ENCODE measurements around the gene ISCA1. TPM values are rescaled to one million over a fixed set of nuclear protein-coding genes. Genes with fewer than 3 reads are reported as not detected.

The ISCA1 gene
- total and polyA plus RNA-seq, 10 of the 15 experiments (the other 5 are each of a cell fraction or from before 2014, with no cell fraction given): 8.9 to 36.0 (median 24.2) TPM

DNA sequence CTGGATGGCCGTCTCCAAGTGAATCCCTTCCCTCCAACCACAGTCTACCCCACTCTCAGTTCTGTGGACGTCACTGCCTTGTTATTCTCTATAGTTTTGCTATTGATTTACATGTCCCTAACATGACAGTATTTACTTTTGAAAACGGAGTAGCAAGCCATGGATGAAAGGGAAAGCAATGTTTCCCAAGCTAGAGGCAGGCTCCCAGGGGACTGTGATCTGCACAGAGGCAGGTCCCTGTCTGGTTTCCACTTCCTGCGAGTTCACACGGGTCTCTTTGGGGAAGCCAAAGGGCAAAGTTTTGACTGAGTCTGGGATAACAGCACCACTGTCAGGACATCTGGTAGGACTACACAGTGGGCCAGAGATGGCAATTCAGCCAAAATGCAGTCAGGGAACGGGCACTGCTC lies 35.6 kb downstream of the ISCA1 start (continued):
- TF ChIP-seq STAT3 (IDR thresholded peaks at IDR 0.05; ENCODE audit: low read depth, low read length) (0 out of 2 replicates have a peak, but pooled peaks have one; percentile 49), SMAD5 (IDR thresholded peaks at IDR 0.05; ENCODE audit: low read depth) (no peak), BCL3 (IDR thresholded peaks at IDR 0.05; ENCODE audit: borderline replicate concordance, insufficient read depth, low read depth, low read length, poor library complexity, severe bottlenecking) (peak; percentile 99), YBX1 (IDR thresholded peaks at IDR 0.05) (peak; percentile 84; the same call in 1 of the 2 replicates), ZBTB40 (IDR thresholded peaks at IDR 0.05; ENCODE audit: borderline replicate concordance) (no peak), ZNF217 (IDR thresholded peaks at IDR 0.05) (no peak), NR2C2 (IDR thresholded peaks at IDR 0.05; ENCODE audit: borderline replicate concordance, control insufficient read depth, insufficient read length, low read depth) (no peak), KLF5 (IDR thresholded peaks at IDR 0.05; ENCODE audit: partially characterized antibody) (no peak), RFX5 (IDR thresholded peaks at IDR 0.05; ENCODE audit: low read depth, low read length) (no peak), ZSCAN29 (IDR thresholded peaks at IDR 0.05) (no peak), POLR2A (IDR thresholded peaks at IDR 0.05; ENCODE audit: low read depth, low read length) (no peak), NFIC (IDR thresholded peaks at IDR 0.05; ENCODE audit: low read depth, low read length) (peak; percentile 34; the same call in 1 of the 2 replicates), ZNF207 (IDR thresholded peaks at IDR 0.05; ENCODE audit: borderline replicate concordance) (no peak), IKZF2 (IDR thresholded peaks at IDR 0.05) (peak; percentile 66 to 68), RB1 (IDR thresholded peaks at IDR 0.05; ENCODE audit: borderline replicate concordance) (peak; percentile 88; the same call in 1 of the 2 replicates), TARDBP (IDR thresholded peaks at IDR 0.05; ENCODE audit: borderline replicate concordance) (no peak), ZNF384 (IDR thresholded peaks at IDR 0.05; ENCODE audit: borderline replicate concordance, low read depth, low read length) (no peak), BHLHE40 (IDR thresholded peaks at IDR 0.05; ENCODE audit: borderline replicate concordance in 1 of 2, low read depth in 2 of 2, low read length in 1 of 2) (peak in 1 of 2 experiments; percentile 34; a peak in 1 of 4 replicates), BCL11A (IDR thresholded peaks at IDR 0.05; ENCODE audit: low read depth, low read length) (no peak), ASH2L (IDR thresholded peaks at IDR 0.05; ENCODE audit: borderline replicate concordance, low read depth) (no peak), NFYB (IDR thresholded peaks at IDR 0.05; ENCODE audit: insufficient read depth, low read depth, low read length) (no peak), SUPT20H (IDR thresholded peaks at IDR 0.05; ENCODE audit: borderline replicate concordance, control insufficient read depth, low read depth, low read length) (no peak), HDAC6 (IDR thresholded peaks at IDR 0.05; ENCODE audit: unreplicated experiment) (no peak), STAT1 (conservative IDR thresholded peaks at IDR 0.05) (no peak), NR2C1 (IDR thresholded peaks at IDR 0.05) (no peak)
- TF ChIP-seq, protein P1, sequence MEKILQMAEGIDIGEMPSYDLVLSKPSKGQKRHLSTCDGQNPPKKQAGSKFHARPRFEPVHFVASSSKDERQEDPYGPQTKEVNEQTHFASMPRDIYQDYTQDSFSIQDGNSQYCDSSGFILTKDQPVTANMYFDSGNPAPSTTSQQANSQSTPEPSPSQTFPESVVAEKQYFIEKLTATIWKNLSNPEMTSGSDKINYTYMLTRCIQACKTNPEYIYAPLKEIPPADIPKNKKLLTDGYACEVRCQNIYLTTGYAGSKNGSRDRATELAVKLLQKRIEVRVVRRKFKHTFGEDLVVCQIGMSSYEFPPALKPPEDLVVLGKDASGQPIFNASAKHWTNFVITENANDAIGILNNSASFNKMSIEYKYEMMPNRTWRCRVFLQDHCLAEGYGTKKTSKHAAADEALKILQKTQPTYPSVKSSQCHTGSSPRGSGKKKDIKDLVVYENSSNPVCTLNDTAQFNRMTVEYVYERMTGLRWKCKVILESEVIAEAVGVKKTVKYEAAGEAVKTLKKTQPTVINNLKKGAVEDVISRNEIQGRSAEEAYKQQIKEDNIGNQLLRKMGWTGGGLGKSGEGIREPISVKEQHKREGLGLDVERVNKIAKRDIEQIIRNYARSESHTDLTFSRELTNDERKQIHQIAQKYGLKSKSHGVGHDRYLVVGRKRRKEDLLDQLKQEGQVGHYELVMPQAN (conservative IDR thresholded peaks at IDR 0.05): no peak

All from GM12878 (cell line).